Esophagus muscularis mucosa (tissue), 4 donors: ENCODE results near the gene GRIA4. TPM values are rescaled to one million over a fixed set of nuclear protein-coding genes. Genes with fewer than 3 reads are reported as not detected.
"Not testable (repeated sequence)": the region's sequence is repeated elsewhere in the genome, so short reads cannot be mapped to it uniquely, and the experiment has no call there.

Experiments
- DNase-seq: peaks from one replicate; pipeline ENCODE4 v3.0.0-alpha.2; 2017; ENCODE audit errors: extremely low spot score
- H3K27ac ChIP-seq, 4 donors: fragments of 200-600 bp; sonication (generic); replicated peaks in 1 of 4; 1 replicate in 3 of 4; 2 replicates in 1 of 4; pipeline ENCODE4 v1.5.1; 2016 to 2019; ENCODE audit warnings: mild to moderate bottlenecking in 1 of 4
- H3K27me3 ChIP-seq, 4 donors: fragments of 200-600 bp; sonication (generic); one replicate each; pipeline versions ENCODE4 v1.5.1 to v1.6.0; 2016 to 2019
- H3K36me3 ChIP-seq, 4 donors: fragments of 200-600 bp; sonication (generic); one replicate each; pipeline ENCODE4 v1.5.1; 2016 to 2019
- H3K4me1 ChIP-seq, 4 donors: fragments of 200-600 bp; sonication (generic); one replicate each; pipeline ENCODE4 v1.5.1; 2016 to 2019
- H3K4me3 ChIP-seq, 4 donors: fragments of 200-600 bp; sonication (generic); 1 replicate in 2 of 4; 2 replicates in 2 of 4; pipeline ENCODE4 v1.5.1; 2016 to 2019; ENCODE audit warnings: mild to moderate bottlenecking in 4 of 4, moderate library complexity in 1 of 4
- H3K9me3 ChIP-seq, 4 donors: fragments of 200-600 bp; sonication (generic); 1 replicate in 3 of 4; 2 replicates in 1 of 4; pipeline ENCODE4 v1.5.1; 2016 to 2019
- EP300 ChIP-seq: sonication (generic); formaldehyde crosslinking; IDR thresholded peaks from one replicate; pipeline ENCODE4 v1.6.1; 2017; ENCODE audit warnings: antibody characterized with exemption
- POLR2A ChIP-seq: fragments of 450-650 bp; IDR thresholded peaks from one replicate; pipeline ENCODE4 v1.6.1; 2017; ENCODE audit warnings: antibody characterized with exemption, moderate library complexity, mild to moderate bottlenecking, low read depth
- POLR2AphosphoS5 ChIP-seq, 2 donors: sonication (generic); formaldehyde crosslinking; IDR thresholded peaks; one replicate each; pipeline ENCODE4 v1.6.1; 2017; ENCODE audit warnings: antibody characterized with exemption in 2 of 2
- WGBS: methylation state at CpG from one replicate; pipeline ENCODE4 v1.1.5; 2018; 5-methylcytosine and 5-hydroxymethylcytosine counted together
- intact Hi-C: fragments of 100-400 bp; cut with DNase I; formaldehyde crosslinking; loops from one replicate; pipeline ENCODE4 v1.15.1; 2023
- total RNA-seq, 4 donors: library from RNA; depleted of rRNA; stranded (reverse); fragments of >200 nt; gene quantifications; one replicate each; pipeline versions ENCODE4 v1.1.0 to v1.2.1, GENCODE V29; 2016
- TF ChIP-seq, protein P1 (sequence below), 3 experiments: fragments of 200-600 bp in 2 of 3; fragments of 450-650 bp in 1 of 3; sonication (generic) in 2 of 3; IDR thresholded peaks; one replicate each; pipeline ENCODE4 v1.5.1; 2017 to 2019; ENCODE audit warnings: antibody characterized with exemption in 3 of 3, mild to moderate bottlenecking in 2 of 3, moderate library complexity in 1 of 3

GRIA4 gene
- total RNA-seq, 4 donors from 2014 or later = 0.33 TPM; not detected in 3

DNA sequence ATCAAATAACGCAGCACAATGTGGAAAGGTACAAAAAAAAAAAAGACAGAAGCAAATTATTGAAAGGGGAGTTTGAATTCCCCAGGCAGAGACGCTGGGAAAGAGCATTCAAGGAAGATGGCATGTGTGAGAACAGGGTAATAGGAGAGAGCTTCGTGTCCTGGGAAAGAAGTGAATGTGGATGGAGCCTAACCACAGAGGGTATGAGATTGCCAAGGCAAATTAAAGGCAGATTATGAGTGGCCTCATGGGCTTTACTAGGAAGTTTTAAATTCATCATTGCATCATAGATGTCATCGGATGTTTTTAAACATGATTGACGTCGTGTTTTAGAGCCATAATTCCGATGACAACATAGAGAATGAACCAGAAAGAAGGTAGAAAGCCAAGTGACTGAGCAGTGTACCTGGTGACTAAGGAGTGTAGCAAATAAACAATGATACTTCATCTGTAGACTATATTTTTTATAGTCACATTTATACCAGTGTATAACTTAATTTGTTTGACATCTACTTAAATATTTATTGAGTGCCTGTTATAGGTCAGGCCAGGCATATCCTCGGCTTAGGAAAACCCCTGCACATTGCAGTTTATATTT is 260.7 kb downstream of the GRIA4 start:
- no peak overlapping the region for H3K27ac ChIP-seq
- no peaks in the 10 kb centered on the region for H3K9me3 ChIP-seq
- WGBS = 77% methylated on average over 8 of the region's 8 CpGs
- no peaks in the 10 kb centered on the region for H3K36me3 ChIP-seq
- H3K27me3 ChIP-seq = no peaks in the 10 kb centered on the region
- TF ChIP-seq POLR2A = no peak
- TF ChIP-seq, protein P1, sequence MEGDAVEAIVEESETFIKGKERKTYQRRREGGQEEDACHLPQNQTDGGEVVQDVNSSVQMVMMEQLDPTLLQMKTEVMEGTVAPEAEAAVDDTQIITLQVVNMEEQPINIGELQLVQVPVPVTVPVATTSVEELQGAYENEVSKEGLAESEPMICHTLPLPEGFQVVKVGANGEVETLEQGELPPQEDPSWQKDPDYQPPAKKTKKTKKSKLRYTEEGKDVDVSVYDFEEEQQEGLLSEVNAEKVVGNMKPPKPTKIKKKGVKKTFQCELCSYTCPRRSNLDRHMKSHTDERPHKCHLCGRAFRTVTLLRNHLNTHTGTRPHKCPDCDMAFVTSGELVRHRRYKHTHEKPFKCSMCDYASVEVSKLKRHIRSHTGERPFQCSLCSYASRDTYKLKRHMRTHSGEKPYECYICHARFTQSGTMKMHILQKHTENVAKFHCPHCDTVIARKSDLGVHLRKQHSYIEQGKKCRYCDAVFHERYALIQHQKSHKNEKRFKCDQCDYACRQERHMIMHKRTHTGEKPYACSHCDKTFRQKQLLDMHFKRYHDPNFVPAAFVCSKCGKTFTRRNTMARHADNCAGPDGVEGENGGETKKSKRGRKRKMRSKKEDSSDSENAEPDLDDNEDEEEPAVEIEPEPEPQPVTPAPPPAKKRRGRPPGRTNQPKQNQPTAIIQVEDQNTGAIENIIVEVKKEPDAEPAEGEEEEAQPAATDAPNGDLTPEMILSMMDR (IDR thresholded peaks at IDR 0.05) = no peak
- TF ChIP-seq EP300 = no peak
- no peak for TF ChIP-seq POLR2AphosphoS5 (IDR thresholded peaks at IDR 0.05)
- H3K4me3 ChIP-seq = no peak overlapping the region
- no peak for DNase-seq
- H3K4me1 ChIP-seq = peaks cover 0 to 7% (median 0%) of the 10 kb centered on the region in 4 donors
- intact Hi-C loops = no loop called here

DNA sequence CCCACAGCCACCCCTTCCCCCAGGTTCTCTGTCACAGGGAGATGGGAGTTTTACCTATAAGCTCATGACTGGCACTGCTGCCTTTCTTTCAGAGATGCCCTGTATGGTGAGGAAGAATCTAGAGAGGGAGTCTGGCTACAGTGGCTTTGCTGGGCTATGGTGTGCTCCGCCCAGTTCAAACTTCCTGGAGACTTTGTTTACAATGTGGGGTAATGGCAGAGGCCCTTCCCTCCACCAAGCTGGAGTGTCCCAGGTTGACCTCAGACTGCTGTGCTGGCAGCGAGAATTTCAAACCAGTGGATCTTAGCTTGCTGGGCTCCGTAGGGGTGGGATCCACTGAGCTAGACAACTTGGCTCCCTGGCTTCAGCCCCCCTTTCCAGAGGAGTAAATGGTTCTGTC is 268.6 kb downstream of the GRIA4 start:
- intact Hi-C loops = no loop called here
- Histone ChIP-seq H3K4me1 (no peaks in the 10 kb centered on the region), H3K36me3 (no peaks in the 10 kb centered on the region), H3K27ac (no peak overlapping the region), H3K27me3 (no peaks in the 10 kb centered on the region), H3K4me3 (no peak overlapping the region), H3K9me3 (no peaks in the 10 kb centered on the region)
- TF ChIP-seq, protein P1 (IDR thresholded peaks at IDR 0.05) = no peak
- TF ChIP-seq POLR2AphosphoS5 (IDR thresholded peaks at IDR 0.05) (no peak), EP300 (no peak), POLR2A (no peak)
- 89% methylated on average over 2 of the region's 3 CpGs for WGBS
- no peak for DNase-seq

DNA sequence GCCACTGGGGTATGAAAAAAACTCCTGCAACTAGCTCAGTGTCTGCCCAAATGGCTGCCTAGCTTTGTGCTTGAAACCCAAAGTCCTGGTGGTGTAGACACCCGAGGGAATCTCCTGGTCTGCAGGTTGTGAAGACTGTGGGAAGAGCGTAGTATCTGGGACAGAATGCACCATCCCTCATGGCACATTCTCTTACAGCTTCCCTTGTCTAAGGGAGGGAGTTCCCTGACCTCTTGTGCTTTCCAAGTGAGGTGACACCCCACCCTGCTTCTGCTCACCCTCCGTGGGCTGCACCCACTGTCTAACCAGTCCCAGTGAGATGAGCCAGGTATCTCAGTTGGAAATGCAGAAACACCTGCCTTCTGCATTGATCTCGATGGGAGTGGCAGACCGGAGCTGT is 269.1 kb downstream of the GRIA4 start:
- WGBS = 84% methylated on average over 5 of the region's 5 CpGs
- H3K9me3 ChIP-seq, H3K27ac ChIP-seq, DNase-seq, H3K4me3 ChIP-seq, intact Hi-C loops, H3K36me3 ChIP-seq, H3K27me3 ChIP-seq, H3K4me1 ChIP-seq: not testable (repeated sequence)

DNA sequence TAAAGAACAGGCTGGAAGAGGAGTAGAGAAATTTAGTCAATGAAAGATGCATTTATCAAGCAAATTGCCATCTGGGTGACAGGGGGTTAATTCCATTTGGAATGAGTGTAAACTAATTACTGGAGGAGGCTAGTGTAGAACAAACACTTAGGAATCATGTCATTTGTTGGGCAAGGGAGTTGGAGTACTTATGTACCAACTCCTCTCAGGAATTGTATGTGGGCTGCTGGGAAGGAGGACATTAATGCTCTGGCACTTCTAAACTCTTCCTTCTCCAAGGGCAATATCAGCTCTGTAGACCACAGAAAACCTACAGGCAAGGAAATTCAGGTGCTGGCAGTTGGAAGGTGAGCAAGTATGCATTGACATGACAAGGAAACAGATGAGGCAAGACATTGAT is 271.2 kb downstream of the GRIA4 start:
- Histone ChIP-seq H3K27ac (no peak overlapping the region), H3K4me3 (no peak overlapping the region), H3K27me3 (no peaks in the 10 kb centered on the region), H3K9me3 (no peaks in the 10 kb centered on the region), H3K4me1 (no peaks in the 10 kb centered on the region), H3K36me3 (no peaks in the 10 kb centered on the region)
- intact Hi-C loops = no loop called here
- no peak for TF ChIP-seq POLR2AphosphoS5 (IDR thresholded peaks at IDR 0.05)
- TF ChIP-seq POLR2A = no peak
- TF ChIP-seq, protein P1 (IDR thresholded peaks at IDR 0.05) = no peak
- TF ChIP-seq EP300 = no peak
- no peak for DNase-seq

DNA sequence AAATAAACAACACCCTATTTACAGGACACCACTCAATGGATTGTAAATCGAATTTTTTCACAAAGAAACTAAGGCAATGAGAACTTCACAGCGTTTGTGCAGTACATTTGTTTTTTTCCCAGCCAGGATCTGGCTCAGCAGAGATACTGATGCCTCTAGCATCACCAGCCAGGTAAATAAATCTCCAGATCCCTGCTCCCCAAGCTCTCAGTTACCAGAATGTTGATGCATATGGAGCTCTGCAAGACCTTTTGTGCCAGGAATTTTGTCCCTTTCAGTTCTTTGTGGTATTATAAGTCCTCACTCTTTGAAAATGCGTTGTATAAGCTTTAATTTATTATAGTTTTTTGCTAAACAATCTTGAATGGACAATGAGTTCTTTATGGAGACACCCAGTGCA is 274.6 kb downstream of the GRIA4 start:
- no peak for DNase-seq
- no peaks in the 10 kb centered on the region for H3K27me3 ChIP-seq
- H3K4me1 ChIP-seq = no peaks in the 10 kb centered on the region
- H3K9me3 ChIP-seq = no peaks in the 10 kb centered on the region
- WGBS = 63% methylated on average over 3 of the region's 3 CpGs
- no peak overlapping the region for H3K27ac ChIP-seq
- TF ChIP-seq EP300 = no peak
- no peak for TF ChIP-seq POLR2AphosphoS5 (IDR thresholded peaks at IDR 0.05)
- no peak for TF ChIP-seq POLR2A
- TF ChIP-seq, protein P1 (IDR thresholded peaks at IDR 0.05) = no peak
- H3K36me3 ChIP-seq = no peaks in the 10 kb centered on the region
- H3K4me3 ChIP-seq = no peak overlapping the region
- intact Hi-C loops = no loop called here
